Adrenal gland (tissue), 12 donors: Measurements from ENCODE around the gene NIN. TPM values are rescaled to one million over a fixed set of nuclear protein-coding genes. Genes with fewer than 3 reads are reported as not detected.

ENCODE experiments used
- DNase-seq, 7 donors: peaks; one replicate each; pipeline ENCODE4 v3.0.0-alpha.2; 2019 to 2020
- H3K27ac ChIP-seq, 5 donors: fragments of 200-600 bp; sonication (generic) in 4 of 5; 1 replicate in 3 of 5; 2 replicates in 2 of 5; pipeline versions ENCODE4 v1.5.1 to v1.8.0; 2016 to 2020; ENCODE audit warnings: mild to moderate bottlenecking in 1 of 5
- H3K27me3 ChIP-seq: fragments of 200-600 bp; 2 replicates; pipeline ENCODE4 v1.8.0; 2021
- H3K36me3 ChIP-seq, 2 donors: fragments of 200-600 bp; replicated peaks in 1 of 2; 1 replicate in 1 of 2; 2 replicates in 1 of 2; pipeline versions ENCODE4 v1.5.1 to v1.8.0; 2018 to 2022
- H3K4me1 ChIP-seq, 2 donors: fragments of 200-600 bp; replicated peaks in 1 of 2; 1 replicate in 1 of 2; 2 replicates in 1 of 2; pipeline versions ENCODE4 v1.5.1 to v1.8.0; 2018 to 2021
- H3K4me3 ChIP-seq, 4 donors: fragments of 200-600 bp; sonication (generic) in 3 of 4; one replicate each; pipeline ENCODE4 v1.5.1; 2016 to 2018
- H3K9me3 ChIP-seq, 3 donors: fragments of 200-600 bp; sonication (generic) in 1 of 3; replicated peaks in 1 of 3; 1 replicate in 2 of 3; 2 replicates in 1 of 3; pipeline versions ENCODE4 v1.5.1 to v1.8.0; 2016 to 2021
- CTCF ChIP-seq, 6 experiments: fragments of 450-650 bp in 4 of 6; fragments of 200-600 bp in 2 of 6; sonication (generic) in 1 of 6; IDR thresholded peaks; 1 replicate in 5 of 6; 2 replicates in 1 of 6; pipeline versions ENCODE4 v1.5.1 to v1.8.0; 2016 to 2021; ENCODE audit warnings: antibody characterized with exemption in 6 of 6, mild to moderate bottlenecking in 2 of 6, moderate library complexity in 1 of 6
- POLR2A ChIP-seq, 2 donors: fragments of 450-650 bp; IDR thresholded peaks; one replicate each; pipeline ENCODE4 v1.6.1; 2017; ENCODE audit warnings: antibody characterized with exemption in 2 of 2, mild to moderate bottlenecking in 2 of 2, moderate library complexity in 1 of 2
- WGBS, 4 donors: extraction: QIAGEN DNeasy Blood & Tissue Kit in 2 of 4; methylation state at CpG; one replicate each; pipeline versions ENCODE4 v1.1.5 to v1.1.7; 2013 to 2017; 5-methylcytosine and 5-hydroxymethylcytosine counted together
- intact Hi-C, 2 donors: fragments of 100-400 bp; cut with DNase I; formaldehyde crosslinking; loops; one replicate each; pipeline versions ENCODE4 v1.14.1 to v1.15.0; 2022 to 2023
- polyA plus RNA-seq, 3 donors: library from polyadenylated mRNA; stranded (reverse); fragments of 200-250 nt in 2 of 3; fragments of 350-450 nt in 1 of 3; fragmentation: Illumina TruSeq in 1 of 3; extraction: RNeasy Lipid Tissue Mini Kit (QIAGEN cat#74804) in 1 of 3; gene quantifications; one replicate each; pipeline ENCODE4 v1.2.3, GENCODE V29; 2013 to 2014
- total RNA-seq, 9 donors: library from RNA; depleted of rRNA in 4 of 9; stranded (reverse); fragments of >200 nt in 4 of 9; fragments of 120-200 nt in 1 of 9; fragmentation: NEBNext Ultra II Directional in 1 of 9; extraction: Animal tissue kit (Norgen Biotek cat#: 25700) in 1 of 9; gene quantifications; one replicate each; pipeline versions ENCODE4 v1.1.0 to v1.2.4, GENCODE V29; 2013 to 2023
- donor health status: healthy with polysubstance abuse.
- donor health status: Bipolar disorder and iron deficiency.
- donor health status: DM: yes; HTN: yes; CAD: no.
- donor health status: DM: no; HTN: no; CAD: no.
- donor health status: DM: no; HTN: no; CAD: no.
- donor health status: DM: yes; HTN: yes; CAD: no.

Gene NIN
- total and polyA plus RNA-seq, 12 donors, result 3.0 to 66.1 (median 17.9) TPM

DNA sequence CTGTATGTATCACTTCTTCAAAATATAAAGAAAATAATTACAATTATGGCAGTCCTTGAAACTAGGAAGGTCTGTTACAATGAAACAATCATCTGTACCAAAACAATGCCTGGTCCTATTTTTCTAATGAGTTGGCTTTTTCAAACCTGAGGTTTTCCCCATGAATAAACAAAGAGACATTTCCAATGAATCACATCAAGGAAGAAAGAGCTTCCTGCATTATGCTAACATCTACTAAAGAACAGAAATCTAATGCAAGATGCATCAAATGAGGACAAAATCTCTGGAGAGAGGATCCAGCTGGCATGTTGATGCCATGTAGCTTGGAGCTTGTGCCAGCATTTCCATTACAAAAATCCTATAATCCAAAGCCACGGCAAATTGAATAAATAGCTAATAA lies 29.3 kb downstream of the NIN start:
- DNase-seq, result no peak
- 92 to 99% (median 94%) methylated on average over 1 of the region's 1 CpG for WGBS, 4 donors
- no peak overlapping the region for H3K27ac ChIP-seq
- no peaks in the 10 kb centered on the region for H3K36me3 ChIP-seq
- TF ChIP-seq POLR2A (IDR thresholded peaks at IDR 0.05) (no peak), CTCF (IDR thresholded peaks at IDR 0.05) (no peak)
- H3K4me1 ChIP-seq, result no peaks in the 10 kb centered on the region
- H3K27me3 ChIP-seq, result no peaks in the 10 kb centered on the region
- intact Hi-C loops, result no loop called here
- H3K9me3 ChIP-seq, result no peaks in the 10 kb centered on the region
- H3K4me3 ChIP-seq, result no peak overlapping the region

- no peak for DNase-seq
- no peak overlapping the region for H3K27ac ChIP-seq
- no peaks in the 10 kb centered on the region for H3K9me3 ChIP-seq
- no peaks in the 10 kb centered on the region for H3K36me3 ChIP-seq
- H3K4me3 ChIP-seq, result no peak overlapping the region
- WGBS, 4 donors, result 83 to 91% (median 85%) methylated on average over 1 of the region's 1 CpG
- intact Hi-C loops, result no loop called here
- H3K4me1 ChIP-seq, result no peaks in the 10 kb centered on the region
- no peaks in the 10 kb centered on the region for H3K27me3 ChIP-seq
- TF ChIP-seq CTCF (IDR thresholded peaks at IDR 0.05) (no peak), POLR2A (IDR thresholded peaks at IDR 0.05) (no peak)
These were observed 30.9 kb downstream of the NIN start for GRCh38 chr14:50800032-50800431.

- no peak for DNase-seq
- Histone ChIP-seq H3K4me1 (no peaks in the 10 kb centered on the region), H3K27me3 (no peaks in the 10 kb centered on the region), H3K4me3 (no peak overlapping the region), H3K9me3 (no peaks in the 10 kb centered on the region), H3K36me3 (no peaks in the 10 kb centered on the region), H3K27ac (no peak overlapping the region)
- intact Hi-C loops, result no loop called here
- TF ChIP-seq CTCF (IDR thresholded peaks at IDR 0.05), result no peak
- TF ChIP-seq POLR2A (IDR thresholded peaks at IDR 0.05), result no peak
- 90 to 98% (median 91%) methylated on average over 2 of the region's 2 CpGs for WGBS, 4 donors
These were observed 32.9 kb downstream of the NIN start for GRCh38 chr14:50798048-50798421.

- no peaks in the 10 kb centered on the region for H3K36me3 ChIP-seq
- H3K27ac ChIP-seq, result no peak overlapping the region
- intact Hi-C loops, result no loop called here
These were observed 33.5 kb downstream of the NIN start for GRCh38 chr14:50797250-50798047.

More at GRCh38 chr14:50797250-50798047, 33.5 kb downstream of the NIN start:
- Histone ChIP-seq H3K4me3 (no peak overlapping the region), H3K9me3 (no peaks in the 10 kb centered on the region), H3K4me1 (no peaks in the 10 kb centered on the region), H3K27me3 (no peaks in the 10 kb centered on the region)
- 77 to 81% (median 79%) methylated on average over 6 of the region's 6 CpGs for WGBS, 4 donors
- no peak for TF ChIP-seq POLR2A (IDR thresholded peaks at IDR 0.05)
- no peak for TF ChIP-seq CTCF (IDR thresholded peaks at IDR 0.05)
- DNase-seq, result no peak
